22Rv1 (cell line): Measurements from ENCODE around the gene GABARAP.
A peak's percentile ranks its signal among the peaks of the same experiment; 100 is the strongest.

Experiments
- CTCF ChIP-seq: fragments of 450-650 bp; IDR thresholded peaks from 2 replicates; pipeline ENCODE4 v1.5.1; 2017; ENCODE audit warnings: mild to moderate bottlenecking
- ZFX ChIP-seq: fragments of 450-650 bp; IDR thresholded peaks from 2 replicates; pipeline ENCODE4 v1.6.1; 2017; ENCODE audit warnings: antibody characterized with exemption, borderline replicate concordance

- TF ChIP-seq CTCF (peak; percentile 76), ZFX (no peak)
Observed at GRCh38 chr17:7252176-7253043, 10.2 kb upstream of the GABARAP start, which contains the start of gene ELP5.
